Fibroblast of lung (primary cell): ENCODE measurements around the gene SMC4. TPM values are rescaled to one million over a fixed set of nuclear protein-coding genes. Genes with fewer than 3 reads are reported as not detected.
"Not testable (repeated sequence)": the region's sequence is repeated elsewhere in the genome, so short reads cannot be mapped to it uniquely, and the experiment has no call there.

Experiments used
- DNase-seq, 2 donors: peaks; one replicate each; pipeline versions ENCODE4 v3.0.0 to v3.0.0-alpha.2; 2010; ENCODE audit warnings: low read depth in 2 of 2
- H2AFZ ChIP-seq: 2 replicates; pipeline ENCODE4 v1.5.1; 2012; ENCODE audit warnings: low read length, control low read depth, inconsistent platforms
- H3K27ac ChIP-seq: 2 replicates; pipeline ENCODE4 v1.5.1; 2011; ENCODE audit warnings: low read length, control low read depth; ENCODE audit not compliant: insufficient read depth
- H3K27me3 ChIP-seq: 2 replicates; pipeline ENCODE4 v1.5.1; 2011; ENCODE audit warnings: mild to moderate bottlenecking, low read length; ENCODE audit not compliant: control insufficient read depth, insufficient read depth
- H3K36me3 ChIP-seq: 2 replicates; pipeline ENCODE4 v1.5.1; 2011; ENCODE audit warnings: low read length; ENCODE audit not compliant: control insufficient read depth, insufficient read depth
- H3K4me1 ChIP-seq: 2 replicates; pipeline ENCODE4 v1.5.1; 2011; ENCODE audit warnings: low read length; ENCODE audit not compliant: control insufficient read depth, insufficient read depth; ENCODE audit errors: extremely low read depth
- H3K4me2 ChIP-seq: 2 replicates; pipeline ENCODE4 v1.5.1; 2011; ENCODE audit warnings: low read length, control low read depth; ENCODE audit not compliant: insufficient read depth; ENCODE audit errors: extremely low read depth
- H3K4me3 ChIP-seq, 4 experiments: fragments of 200-600 bp in 1 of 4; sonication (generic) in 1 of 4; replicated peaks in 1 of 4; 2 replicates each; pipeline ENCODE4 v1.5.1; 2011 to 2016; ENCODE audit warnings: low read length in 4 of 4, low read depth in 3 of 4, mild to moderate bottlenecking in 3 of 4, control low read depth in 2 of 4, inconsistent platforms in 1 of 4, mixed read lengths in 1 of 4; ENCODE audit not compliant: insufficient read depth in 1 of 4; ENCODE audit errors: control extremely low read depth in 1 of 4
- H3K79me2 ChIP-seq: 2 replicates; pipeline ENCODE4 v1.5.1; 2012; ENCODE audit warnings: mild to moderate bottlenecking, low read length, inconsistent platforms; ENCODE audit not compliant: control insufficient read depth, insufficient read depth
- H3K9ac ChIP-seq: 2 replicates; pipeline ENCODE4 v1.5.1; 2011; ENCODE audit warnings: mild to moderate bottlenecking, low read length, control low read depth; ENCODE audit not compliant: insufficient read depth
- H3K9me3 ChIP-seq: 2 replicates; pipeline ENCODE4 v1.5.1; 2012; ENCODE audit warnings: low read depth, low read length; ENCODE audit not compliant: control insufficient read depth, insufficient read depth
- H4K20me1 ChIP-seq: 2 replicates; pipeline ENCODE4 v1.5.1; 2011; ENCODE audit warnings: low read length; ENCODE audit not compliant: control insufficient read depth, insufficient read depth; ENCODE audit errors: extremely low read depth
- CTCF ChIP-seq, 2 donors: IDR thresholded peaks in 1 of 2; conservative IDR thresholded peaks in 1 of 2; 1 replicate in 1 of 2; 2 replicates in 1 of 2; pipeline ENCODE4 v1.5.1; 2011 to 2012; ENCODE audit warnings: low read length in 2 of 2, control low read depth in 1 of 2, inconsistent platforms in 1 of 2, low read depth in 1 of 2, mild to moderate bottlenecking in 1 of 2
- EZH2 ChIP-seq: IDR thresholded peaks from 2 replicates; pipeline ENCODE4 v1.5.1; 2012; ENCODE audit warnings: low read length, control low read depth, mild to moderate bottlenecking; ENCODE audit errors: missing control alignments
- polyA plus RNA-seq, 2 donors: library from polyadenylated mRNA; depleted of rRNA in 1 of 2; stranded (reverse) in 1 of 2; unstranded in 1 of 2; fragments of >200 nt; gene quantifications; 2 replicates each; pipeline ENCODE4 v1.2.1, GENCODE V29; 2011 to 2012; ENCODE audit warnings: missing spikeins in 1 of 2
- total RNA-seq: library from RNA; depleted of rRNA; stranded (reverse); fragments of >200 nt; gene quantifications from 2 replicates; pipeline ENCODE4 v1.2.1, GENCODE V29; 2014

SMC4 gene
- total and polyA plus RNA-seq, 2 donors (not counting 1 experiment from before 2014, with no cell fraction given), result 34.7 to 48.4 TPM

- no peak overlapping the region for H3K4me3 ChIP-seq
- H3K79me2 ChIP-seq, result peaks cover 27% of the 10 kb centered on the region
- no peak for DNase-seq
- no peak overlapping the region for H3K4me2 ChIP-seq
- peaks cover 4% of the 10 kb centered on the region for H3K4me1 ChIP-seq
- no peaks in the 10 kb centered on the region for H3K27me3 ChIP-seq
- no peaks in the 10 kb centered on the region for H3K9me3 ChIP-seq
- peaks cover under 1% of the 10 kb centered on the region for H3K36me3 ChIP-seq
- TF ChIP-seq EZH2, result no peak
- TF ChIP-seq CTCF (conservative IDR thresholded peaks at IDR 0.05 in 1 of 2, IDR thresholded peaks at IDR 0.05 in 1 of 2; ENCODE audit: low read depth in 1 of 2, low read length in 2 of 2), result no peak
- H4K20me1 ChIP-seq, result no peaks in the 10 kb centered on the region
- H2AFZ ChIP-seq, result no peak overlapping the region
- no peak overlapping the region for H3K9ac ChIP-seq
- H3K27ac ChIP-seq, result no peak overlapping the region
These were observed 52.2 kb downstream of the SMC4 start for GRCh38 chr3:160451602-160452001.

GRCh38 chr3:160452251-160452650 lies 52.8 kb downstream of the SMC4 start:
- H3K4me1 ChIP-seq, H2AFZ ChIP-seq, H3K9me3 ChIP-seq, H3K4me2 ChIP-seq, H3K9ac ChIP-seq, H3K27me3 ChIP-seq, DNase-seq, H4K20me1 ChIP-seq, H3K27ac ChIP-seq, H3K4me3 ChIP-seq, H3K36me3 ChIP-seq: not testable (repeated sequence)
- peaks cover 21% of the 10 kb centered on the region for H3K79me2 ChIP-seq

GRCh38 chr3:160454995-160455394 lies 55.5 kb downstream of the SMC4 start:
- Histone ChIP-seq H3K27me3 (no peaks in the 10 kb centered on the region), H4K20me1 (no peaks in the 10 kb centered on the region), H3K4me1 (peaks cover 4% of the 10 kb centered on the region), H3K36me3 (no peaks in the 10 kb centered on the region), H3K27ac (no peak overlapping the region), H3K4me2 (no peak overlapping the region), H2AFZ (no peak overlapping the region), H3K9ac (no peak overlapping the region), H3K79me2 (no peaks in the 10 kb centered on the region), H3K9me3 (no peaks in the 10 kb centered on the region), H3K4me3 (no peak overlapping the region)
- no peak for DNase-seq
- TF ChIP-seq CTCF (conservative IDR thresholded peaks at IDR 0.05 in 1 of 2, IDR thresholded peaks at IDR 0.05 in 1 of 2; ENCODE audit: low read depth in 1 of 2, low read length in 2 of 2), result no peak
- no peak for TF ChIP-seq EZH2
